ENCODE data around the gene DNASE1L1.
"Not testable (repeated sequence)": the region's sequence is repeated elsewhere in the genome, so short reads cannot be mapped to it uniquely, and the experiment has no call there.

DNASE1L1 gene

GRCh38 chrX:154396973-154397887, 11.8 kb downstream of the DNASE1L1 start:
- peaks cover 31% of the 10 kb centered on the region for H3K36me3 ChIP-seq (replicated peaks)
- peak overlapping the region; percentile 57 for H3K4me3 ChIP-seq (ENCODE audit: low read depth, low read length)
- H3K27ac ChIP-seq, result peak overlapping the region; percentile 99
- no peak for DNase-seq
- in situ Hi-C loops (cut with HindIII; ENCODE audit: low pct_ligation_motif_present, low sequenced_read_pairs), result no loop called here
- H3K27me3 ChIP-seq (replicated peaks), result no peaks in the 10 kb centered on the region
- TF ChIP-seq CTCF (IDR thresholded peaks at IDR 0.05; ENCODE audit: low read depth, low read length, missing control alignments), result no peak

DNA sequence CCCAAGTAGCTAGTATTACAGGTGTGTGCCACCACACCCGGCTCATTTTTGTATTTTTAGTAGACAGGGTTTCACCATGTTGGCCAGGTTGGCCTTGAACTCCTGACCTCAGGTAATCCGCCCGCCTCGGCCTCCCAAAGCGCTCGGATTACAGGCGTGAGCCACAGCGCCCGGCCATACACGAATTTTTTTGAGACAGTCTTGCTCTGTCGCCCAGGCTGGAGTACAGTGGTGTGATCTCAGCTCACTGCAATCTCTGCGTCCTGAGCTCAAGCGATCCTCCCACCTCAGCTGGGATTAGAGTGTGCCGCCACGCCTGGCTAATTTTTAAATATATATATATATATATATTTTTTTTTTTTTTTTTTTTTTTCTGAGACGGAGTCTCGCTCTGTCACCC, 12.7 kb downstream of the DNASE1L1 start:
- H3K36me3 ChIP-seq (replicated peaks), result peaks cover 30% of the 10 kb centered on the region
- in situ Hi-C loops (cut with HindIII; ENCODE audit: low pct_ligation_motif_present, low sequenced_read_pairs); H3K4me3 ChIP-seq (ENCODE audit: low read depth, low read length); DNase-seq; H3K27me3 ChIP-seq (replicated peaks); H3K27ac ChIP-seq: not testable (repeated sequence)

DNA sequence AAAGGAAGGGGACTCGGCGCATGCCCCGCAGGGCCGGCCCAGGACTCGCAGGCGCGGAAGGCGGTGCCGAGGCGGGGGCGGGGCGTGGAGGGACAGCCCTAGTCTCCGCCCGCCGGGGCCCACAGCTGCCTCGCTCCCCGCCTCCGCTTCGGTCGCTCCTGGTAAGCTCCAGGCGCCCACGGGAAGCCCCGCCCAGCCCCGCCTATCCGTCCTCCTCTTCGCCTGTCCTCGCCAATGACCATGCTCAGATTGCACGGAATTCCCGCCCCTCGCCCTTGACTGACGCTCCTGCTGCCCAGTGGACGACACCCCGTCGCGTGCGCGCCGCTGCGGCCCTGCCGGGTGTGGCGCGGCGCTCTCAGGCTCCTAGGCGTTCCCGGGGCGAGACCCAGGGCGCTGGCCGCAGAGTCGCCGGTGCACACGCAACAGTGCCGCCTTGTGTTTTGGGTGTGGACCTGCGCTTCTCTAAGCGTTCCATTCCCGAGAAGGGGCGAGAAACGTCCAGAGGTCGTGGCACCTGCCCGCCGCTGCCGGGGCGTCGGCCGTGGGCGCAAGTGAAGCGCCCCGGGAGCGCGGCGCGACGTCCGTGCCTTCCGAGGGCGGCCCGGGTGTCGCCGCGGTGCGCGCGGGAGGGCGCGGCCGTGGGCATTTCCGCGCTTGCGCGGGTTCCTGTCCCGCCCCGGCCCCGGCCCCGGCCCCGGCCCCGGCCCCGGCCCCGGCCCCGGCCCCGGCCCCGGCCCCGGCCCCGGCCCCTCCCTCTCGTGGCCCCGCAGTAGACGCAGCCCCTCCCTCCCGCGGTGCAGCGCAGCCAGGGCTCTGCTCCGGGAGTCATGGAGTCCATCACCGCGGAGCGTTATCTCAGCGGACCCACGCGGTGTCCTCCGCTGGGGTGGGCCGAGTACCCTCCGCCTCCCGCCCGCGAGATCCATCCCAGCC, 19.0 kb downstream of the DNASE1L1 start:
- H3K36me3 ChIP-seq (replicated peaks); in situ Hi-C loops (cut with HindIII; ENCODE audit: low pct_ligation_motif_present, low sequenced_read_pairs); H3K27me3 ChIP-seq (replicated peaks); DNase-seq; H3K27ac ChIP-seq: not testable (repeated sequence)
- peak overlapping the region; percentile 27 for H3K4me3 ChIP-seq (ENCODE audit: low read depth, low read length)

GRCh38 chrX:154388649-154389048, 20.4 kb downstream of the DNASE1L1 start:
- DNase-seq; H3K27ac ChIP-seq; in situ Hi-C loops (cut with HindIII; ENCODE audit: low pct_ligation_motif_present, low sequenced_read_pairs); H3K4me3 ChIP-seq (ENCODE audit: low read depth, low read length); H3K27me3 ChIP-seq (replicated peaks); H3K36me3 ChIP-seq (replicated peaks): not testable (repeated sequence)

GRCh38 chrX:154388094-154388493, 21.0 kb downstream of the DNASE1L1 start:
- H3K4me3 ChIP-seq (ENCODE audit: low read depth, low read length); H3K27ac ChIP-seq; DNase-seq; H3K27me3 ChIP-seq (replicated peaks); H3K36me3 ChIP-seq (replicated peaks); in situ Hi-C loops (cut with HindIII; ENCODE audit: low pct_ligation_motif_present, low sequenced_read_pairs): not testable (repeated sequence)

DNA sequence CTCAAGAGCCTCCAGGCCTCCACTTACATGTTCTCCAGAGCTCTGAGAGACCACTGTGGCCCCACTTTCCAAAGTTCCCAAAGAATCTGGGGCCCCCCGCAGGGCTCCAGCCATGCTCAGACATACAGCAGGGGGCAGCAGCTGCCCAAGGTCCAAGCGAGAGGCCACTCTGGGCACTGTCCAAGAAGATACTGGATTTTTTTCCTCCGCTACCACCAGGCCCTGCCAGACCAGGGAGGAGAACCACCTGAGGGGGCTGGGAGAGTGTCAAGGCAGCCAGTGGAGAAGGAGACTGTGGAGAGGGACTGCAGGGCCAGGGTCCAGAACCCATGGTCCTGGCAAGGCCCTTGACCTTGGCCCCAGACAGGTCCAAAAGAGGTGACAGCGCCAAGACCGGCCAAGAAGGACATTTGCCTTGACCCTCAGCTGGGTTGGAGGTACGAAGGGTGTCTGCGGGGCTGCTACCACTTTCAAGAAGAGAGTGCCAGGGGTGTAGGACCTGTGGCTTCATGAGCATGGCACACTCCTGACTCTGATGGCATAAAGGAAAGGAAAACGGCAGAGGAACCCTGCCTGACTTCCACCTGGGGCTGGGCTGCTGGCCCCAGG, 24.7 kb downstream of the DNASE1L1 start:
- Histone ChIP-seq H3K36me3 (replicated peaks) (no peaks in the 10 kb centered on the region), H3K4me3 (ENCODE audit: low read depth, low read length) (no peak overlapping the region), H3K27me3 (replicated peaks) (no peaks in the 10 kb centered on the region), H3K27ac (no peak overlapping the region)
- in situ Hi-C loops (cut with HindIII; ENCODE audit: low pct_ligation_motif_present, low sequenced_read_pairs), result no loop called here
- TF ChIP-seq CTCF (IDR thresholded peaks at IDR 0.05; ENCODE audit: low read depth, low read length, missing control alignments), result peak; percentile 61
- DNase-seq, result no peak

DNA sequence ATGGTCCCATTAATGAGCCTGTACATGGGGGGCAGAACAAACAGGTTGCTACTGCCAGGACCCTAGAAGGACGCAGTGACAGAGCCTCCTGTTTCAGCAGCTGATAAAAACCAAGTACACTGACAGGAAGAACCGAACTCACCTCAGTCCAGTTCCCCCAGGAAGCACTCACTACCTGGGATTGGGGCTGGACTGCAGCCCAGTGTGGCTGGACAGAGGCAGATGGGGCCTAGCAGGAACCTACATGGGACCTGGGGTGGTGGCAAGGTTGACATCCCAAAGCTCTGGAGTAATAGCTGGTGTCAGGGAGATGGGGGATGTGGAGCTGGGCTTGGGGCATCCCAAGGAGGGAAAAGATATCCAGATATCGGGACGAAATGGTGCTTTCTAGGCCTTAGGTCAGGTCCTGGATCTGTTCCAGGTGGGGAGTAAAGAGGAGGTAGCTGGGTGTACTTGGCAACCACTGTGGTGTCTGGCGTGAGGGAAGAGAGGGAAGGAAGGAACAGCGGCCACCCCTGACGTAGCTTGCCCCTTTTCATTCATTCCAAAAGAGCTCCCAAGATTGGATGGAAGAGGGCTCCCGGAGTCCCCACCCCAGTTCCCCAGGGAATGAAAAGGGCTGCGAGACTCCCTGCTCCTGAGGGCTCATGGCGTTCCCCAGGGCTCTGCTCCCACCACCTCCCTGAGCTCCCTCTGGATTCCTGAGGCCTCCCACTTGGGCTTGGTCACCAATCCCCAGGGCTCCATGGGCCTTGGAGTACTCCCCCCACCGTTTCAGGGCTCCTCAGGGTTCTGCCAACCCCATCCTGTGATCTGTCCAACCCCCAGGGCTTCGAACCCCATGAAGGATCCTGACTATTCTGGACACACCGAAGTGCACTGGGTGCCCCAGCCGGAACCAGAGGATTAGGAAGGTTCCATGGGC, 25.4 kb downstream of the DNASE1L1 start:
- DNase-seq, result no peak
- no peaks in the 10 kb centered on the region for H3K36me3 ChIP-seq (replicated peaks)
- TF ChIP-seq CTCF (IDR thresholded peaks at IDR 0.05; ENCODE audit: low read depth, low read length, missing control alignments), result no peak
- no peak overlapping the region for H3K4me3 ChIP-seq (ENCODE audit: low read depth, low read length)
- no peak overlapping the region for H3K27ac ChIP-seq
- in situ Hi-C loops (cut with HindIII; ENCODE audit: low pct_ligation_motif_present, low sequenced_read_pairs), result no loop called here
- no peaks in the 10 kb centered on the region for H3K27me3 ChIP-seq (replicated peaks)
